ENCODE results near the gene HNRNPUL1. TPM values are rescaled to one million over a fixed set of nuclear protein-coding genes. Genes with fewer than 3 reads are reported as not detected.

The HNRNPUL1 gene
- total and polyA plus RNA-seq, 2 donors (not counting 3 experiments of a cell fraction or from before 2014, with no cell fraction given) = 83.2 to 261 TPM

- TF ChIP-seq MYC (IDR thresholded peaks at IDR 0.05; ENCODE audit: low read depth, low read length) (no peak), MAX (IDR thresholded peaks at IDR 0.05; ENCODE audit: insufficient read depth, insufficient read length) (no peak), FOS (IDR thresholded peaks at IDR 0.05; ENCODE audit: borderline replicate concordance, insufficient read depth, low read length) (no peak), JUN (IDR thresholded peaks at IDR 0.05; ENCODE audit: borderline replicate concordance, insufficient read depth, insufficient read length, low read depth) (no peak)
- Histone ChIP-seq H2AFZ (ENCODE audit: low read depth, low read length) (no peak overlapping the region), H3K4me2 (ENCODE audit: insufficient read depth, low read length) (no peak overlapping the region), H3K9me1 (replicated peaks; ENCODE audit: control insufficient read depth, extremely low read depth, insufficient read depth, low read length) (no peaks in the 10 kb centered on the region), H4K20me1 (replicated peaks; ENCODE audit: control insufficient read depth, extremely low read depth, insufficient read depth, low read length) (no peaks in the 10 kb centered on the region), H3K9me3 (replicated peaks; ENCODE audit: control insufficient read depth, insufficient read depth, low read length) (no peaks in the 10 kb centered on the region), H3K9ac (replicated peaks; ENCODE audit: extremely low read depth, insufficient read depth, low read length) (no peak overlapping the region), H3K4me1 (ENCODE audit: control insufficient read depth, extremely low read depth, insufficient read depth, low read length) (no peaks in the 10 kb centered on the region), H3K36me3 (ENCODE audit: control insufficient read depth in 2 of 2, extremely low read depth in 1 of 2, insufficient read depth in 2 of 2, low read length in 2 of 2) (peaks cover 15 to 50% of the 10 kb centered on the region in 2 experiments), H3K4me3 (replicated peaks in 1 of 3; ENCODE audit: insufficient read depth in 1 of 3, low read depth in 1 of 3, low read length in 3 of 3) (no peak overlapping the region), H3K27me3 (ENCODE audit: control insufficient read depth in 2 of 2, insufficient read depth in 2 of 2, low read length in 2 of 2) (no peaks in the 10 kb centered on the region), H3K79me2 (ENCODE audit: control insufficient read depth, insufficient read depth, low read length) (peaks cover 26% of the 10 kb centered on the region), H3K27ac (ENCODE audit: insufficient read depth, low read depth, low read length) (no peak overlapping the region)
- FAIRE-seq = no peak
- DNase-seq (ENCODE audit: low read depth, low spot score) = no peak
- intact Hi-C loops (cut with micrococcal nuclease) = no loop called here
- ChIA-PET CTCF (interaction anchor here (0.7 kb wide), 1 partner anchor 36 kb away, joined by 3 read pairs; no protein-coding TSS in a partner anchor), POLR2A (no interaction called here)
- BruUV-seq (replicated peaks) = no TSS peak
- dilution Hi-C loops (cut with MboI; ENCODE audit: extremely low pct_ligation_motif_present, low sequenced_read_pairs) = no loop called here
Observed at GRCh38 chr19:41316306-41316920, 52.2 kb downstream of the HNRNPUL1 start.

- dilution Hi-C loops (cut with MboI; ENCODE audit: extremely low pct_ligation_motif_present, low sequenced_read_pairs) (no loop called here), intact Hi-C loops (cut with micrococcal nuclease) (no loop called here)
- H3K4me3 ChIP-seq (replicated peaks in 1 of 3; ENCODE audit: insufficient read depth in 1 of 3, low read depth in 1 of 3, low read length in 3 of 3) = no peak overlapping the region
- no peaks in the 10 kb centered on the region for H3K9me3 ChIP-seq (replicated peaks; ENCODE audit: control insufficient read depth, insufficient read depth, low read length)
- H2AFZ ChIP-seq (ENCODE audit: low read depth, low read length) = no peak overlapping the region
- no peak for DNase-seq (ENCODE audit: low read depth, low spot score)
- H3K9me1 ChIP-seq (replicated peaks; ENCODE audit: control insufficient read depth, extremely low read depth, insufficient read depth, low read length) = no peaks in the 10 kb centered on the region
- no peak overlapping the region for H3K4me2 ChIP-seq (ENCODE audit: insufficient read depth, low read length)
- no peak for FAIRE-seq
- peaks cover 10 to 42% of the 10 kb centered on the region in 2 experiments for H3K36me3 ChIP-seq (ENCODE audit: control insufficient read depth in 2 of 2, extremely low read depth in 1 of 2, insufficient read depth in 2 of 2, low read length in 2 of 2)
- peaks cover 5% of the 10 kb centered on the region for H3K79me2 ChIP-seq (ENCODE audit: control insufficient read depth, insufficient read depth, low read length)
- ChIA-PET POLR2A (no interaction called here), CTCF (interaction anchor here (2.2 to 3.6 kb wide), 2 partner anchors 34 to 112 kb away, joined by 7 to 65 read pairs; partner anchors contain the start of gene TGFB1)
- H3K27ac ChIP-seq (ENCODE audit: insufficient read depth, low read depth, low read length) = no peak overlapping the region
- no peak overlapping the region for H3K9ac ChIP-seq (replicated peaks; ENCODE audit: extremely low read depth, insufficient read depth, low read length)
- no peaks in the 10 kb centered on the region for H4K20me1 ChIP-seq (replicated peaks; ENCODE audit: control insufficient read depth, extremely low read depth, insufficient read depth, low read length)
- TF ChIP-seq EZH2 (IDR thresholded peaks at IDR 0.05; ENCODE audit: borderline replicate concordance, low read depth, low read length, severe bottlenecking) (no peak), POLR2A (IDR thresholded peaks at IDR 0.05; ENCODE audit: low read depth, low read length) (no peak)
- peaks cover 22% of the 10 kb centered on the region for H3K4me1 ChIP-seq (ENCODE audit: control insufficient read depth, extremely low read depth, insufficient read depth, low read length)
- H3K27me3 ChIP-seq (ENCODE audit: control insufficient read depth in 2 of 2, insufficient read depth in 2 of 2, low read length in 2 of 2) = no peaks in the 10 kb centered on the region
- no TSS peak for BruUV-seq (replicated peaks)
Observed at GRCh38 chr19:41318696-41319499, 54.7 kb downstream of the HNRNPUL1 start.

All from endothelial cell of umbilical vein (primary cell).